ENCODE measurements around the gene PALS1.

The PALS1 gene

DNA sequence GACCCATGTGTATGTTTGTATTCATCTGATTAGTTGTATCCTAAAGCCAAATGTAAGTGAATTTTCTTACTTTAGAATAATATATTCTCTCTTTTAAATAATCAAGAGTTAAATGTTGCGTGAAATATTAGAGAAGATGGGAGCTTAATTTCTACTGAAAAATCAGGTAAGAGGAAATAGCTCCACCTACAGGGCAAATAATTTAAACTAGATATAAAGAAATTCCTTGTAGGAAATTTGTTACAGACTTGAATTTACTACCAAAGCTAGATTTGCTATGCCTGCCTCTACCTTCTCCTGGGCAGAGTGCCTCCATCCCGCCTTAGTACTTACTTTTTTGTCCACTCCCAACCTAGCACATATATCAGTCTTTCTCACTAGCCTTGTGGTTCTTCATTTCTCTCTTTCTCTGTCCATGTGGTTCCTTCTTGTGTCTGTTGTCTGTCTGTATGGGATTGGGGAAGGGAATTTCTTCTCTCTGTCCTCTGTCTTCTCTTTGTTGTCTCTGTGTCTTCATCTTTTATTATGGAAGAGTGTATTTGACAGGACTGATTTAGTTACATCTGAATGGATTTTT, 44.7 kb downstream of the PALS1 start:
- peak; percentile 76 for DNase-seq (ENCODE audit: low read depth)
- TF ChIP-seq, protein P1, sequence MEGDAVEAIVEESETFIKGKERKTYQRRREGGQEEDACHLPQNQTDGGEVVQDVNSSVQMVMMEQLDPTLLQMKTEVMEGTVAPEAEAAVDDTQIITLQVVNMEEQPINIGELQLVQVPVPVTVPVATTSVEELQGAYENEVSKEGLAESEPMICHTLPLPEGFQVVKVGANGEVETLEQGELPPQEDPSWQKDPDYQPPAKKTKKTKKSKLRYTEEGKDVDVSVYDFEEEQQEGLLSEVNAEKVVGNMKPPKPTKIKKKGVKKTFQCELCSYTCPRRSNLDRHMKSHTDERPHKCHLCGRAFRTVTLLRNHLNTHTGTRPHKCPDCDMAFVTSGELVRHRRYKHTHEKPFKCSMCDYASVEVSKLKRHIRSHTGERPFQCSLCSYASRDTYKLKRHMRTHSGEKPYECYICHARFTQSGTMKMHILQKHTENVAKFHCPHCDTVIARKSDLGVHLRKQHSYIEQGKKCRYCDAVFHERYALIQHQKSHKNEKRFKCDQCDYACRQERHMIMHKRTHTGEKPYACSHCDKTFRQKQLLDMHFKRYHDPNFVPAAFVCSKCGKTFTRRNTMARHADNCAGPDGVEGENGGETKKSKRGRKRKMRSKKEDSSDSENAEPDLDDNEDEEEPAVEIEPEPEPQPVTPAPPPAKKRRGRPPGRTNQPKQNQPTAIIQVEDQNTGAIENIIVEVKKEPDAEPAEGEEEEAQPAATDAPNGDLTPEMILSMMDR (IDR thresholded peaks at IDR 0.05; ENCODE audit: low read length, missing control alignments), result peak; percentile 36
- no peak overlapping the region for H3K4me3 ChIP-seq (replicated peaks; ENCODE audit: low read depth, low read length)

Data from fibroblast of pulmonary artery (primary cell).